ENCODE data around the gene OTOP1. TPM values are rescaled to one million over a fixed set of nuclear protein-coding genes. Genes with fewer than 3 reads are reported as not detected.
"Not testable (repeated sequence)": the region's sequence is repeated elsewhere in the genome, so short reads cannot be mapped to it uniquely, and the experiment has no call there.

The OTOP1 gene
- total RNA-seq, 4 donors from 2014 or later: not detected

DNA sequence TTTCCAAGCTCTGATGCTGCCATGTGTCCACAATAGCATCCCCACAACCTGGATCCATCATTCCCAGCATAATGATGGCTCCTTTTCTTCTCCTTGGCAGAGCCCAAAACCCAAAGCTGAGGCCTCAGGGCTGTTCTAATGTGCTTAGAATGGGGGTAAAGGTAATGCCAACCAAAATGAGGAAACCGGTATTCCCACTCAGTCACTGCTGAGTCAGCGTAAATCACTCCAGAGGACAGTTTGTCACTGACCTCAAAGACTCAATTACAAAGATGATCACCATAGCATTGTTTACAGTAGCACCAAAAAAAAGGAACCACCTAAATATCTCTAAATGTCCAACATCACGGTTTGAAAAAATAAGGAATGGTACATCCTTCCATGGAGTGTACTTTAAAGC, 41.2 kb downstream of the OTOP1 start:
- H3K36me3 ChIP-seq: no peaks in the 10 kb centered on the region
- H3K4me1 ChIP-seq: no peaks in the 10 kb centered on the region
- H3K27me3 ChIP-seq: no peaks in the 10 kb centered on the region
- DNase-seq: no peak
- no peaks in the 10 kb centered on the region for H3K9me3 ChIP-seq
- TF ChIP-seq, protein P1, sequence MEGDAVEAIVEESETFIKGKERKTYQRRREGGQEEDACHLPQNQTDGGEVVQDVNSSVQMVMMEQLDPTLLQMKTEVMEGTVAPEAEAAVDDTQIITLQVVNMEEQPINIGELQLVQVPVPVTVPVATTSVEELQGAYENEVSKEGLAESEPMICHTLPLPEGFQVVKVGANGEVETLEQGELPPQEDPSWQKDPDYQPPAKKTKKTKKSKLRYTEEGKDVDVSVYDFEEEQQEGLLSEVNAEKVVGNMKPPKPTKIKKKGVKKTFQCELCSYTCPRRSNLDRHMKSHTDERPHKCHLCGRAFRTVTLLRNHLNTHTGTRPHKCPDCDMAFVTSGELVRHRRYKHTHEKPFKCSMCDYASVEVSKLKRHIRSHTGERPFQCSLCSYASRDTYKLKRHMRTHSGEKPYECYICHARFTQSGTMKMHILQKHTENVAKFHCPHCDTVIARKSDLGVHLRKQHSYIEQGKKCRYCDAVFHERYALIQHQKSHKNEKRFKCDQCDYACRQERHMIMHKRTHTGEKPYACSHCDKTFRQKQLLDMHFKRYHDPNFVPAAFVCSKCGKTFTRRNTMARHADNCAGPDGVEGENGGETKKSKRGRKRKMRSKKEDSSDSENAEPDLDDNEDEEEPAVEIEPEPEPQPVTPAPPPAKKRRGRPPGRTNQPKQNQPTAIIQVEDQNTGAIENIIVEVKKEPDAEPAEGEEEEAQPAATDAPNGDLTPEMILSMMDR (IDR thresholded peaks at IDR 0.05): no peak
- TF ChIP-seq POLR2A (IDR thresholded peaks at IDR 0.05): no peak
- H3K27ac ChIP-seq: no peak overlapping the region
- H3K4me3 ChIP-seq: no peak overlapping the region

DNA sequence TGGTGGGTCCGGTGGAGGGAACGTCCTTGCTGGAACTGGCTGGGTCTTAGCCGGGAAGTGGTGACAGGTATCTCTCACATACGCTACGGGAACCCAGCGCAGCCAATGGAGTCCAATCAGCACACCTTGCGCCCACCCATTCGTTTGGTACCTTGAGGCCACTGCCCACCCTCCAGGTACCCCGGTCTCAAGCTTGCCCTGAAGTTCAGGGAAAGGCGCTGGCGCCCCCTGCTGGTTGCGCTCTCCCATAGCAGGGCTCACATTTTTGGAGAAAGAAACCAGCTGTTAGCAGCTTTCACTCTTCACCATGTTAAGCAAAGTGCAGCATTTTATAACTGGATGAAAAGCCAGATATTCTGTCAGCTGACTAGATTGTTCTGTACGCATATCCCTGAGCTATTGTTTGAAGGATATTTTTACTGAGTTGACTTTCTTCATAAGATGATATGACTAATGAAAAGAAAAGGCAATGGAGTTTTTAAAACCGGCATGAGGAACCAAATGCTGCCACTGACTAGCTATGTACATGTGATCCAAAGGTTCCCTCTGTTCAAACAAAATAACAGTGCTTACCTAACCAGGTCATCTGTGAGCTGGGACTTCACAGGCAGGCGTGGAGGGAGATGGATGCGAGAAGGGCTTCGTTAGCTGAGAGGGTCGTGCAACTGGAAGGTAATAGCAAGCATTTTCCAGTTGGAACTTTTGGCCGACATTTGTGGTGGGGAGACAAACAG, 43.7 kb downstream of the OTOP1 start:
- no peak for DNase-seq
- H3K4me1 ChIP-seq: no peaks in the 10 kb centered on the region
- H3K27me3 ChIP-seq: no peaks in the 10 kb centered on the region
- H3K36me3 ChIP-seq: no peaks in the 10 kb centered on the region
- no peak for TF ChIP-seq POLR2A (IDR thresholded peaks at IDR 0.05)
- TF ChIP-seq, protein P1 (IDR thresholded peaks at IDR 0.05): peak in 3 of 6 experiments; percentile 17 to 35 (median 27)
- H3K27ac ChIP-seq: no peak overlapping the region
- no peak overlapping the region for H3K4me3 ChIP-seq
- no peaks in the 10 kb centered on the region for H3K9me3 ChIP-seq

DNA sequence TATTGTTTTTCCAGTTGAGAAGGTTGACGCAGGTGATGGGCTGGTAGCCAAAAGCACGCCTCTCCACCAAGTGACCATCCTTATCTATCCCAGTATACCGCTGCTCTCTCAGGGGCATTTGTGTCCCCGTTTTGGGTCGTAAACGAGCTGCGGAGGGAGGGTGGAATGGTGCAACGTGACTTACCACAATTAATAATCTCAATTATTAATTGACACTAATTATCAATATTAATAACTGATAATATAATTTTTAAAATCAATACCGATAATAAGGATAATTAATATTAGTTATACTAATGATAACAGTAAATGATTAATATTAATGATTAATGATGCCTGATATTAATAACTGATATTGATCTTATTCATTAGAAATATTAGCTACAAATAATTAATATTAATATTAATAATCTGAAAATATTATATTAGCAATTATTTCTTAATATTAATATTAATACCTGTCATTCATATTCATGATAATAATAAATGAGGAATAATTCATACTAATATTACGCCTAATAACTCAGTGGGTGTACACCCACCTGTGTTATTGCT, 56.1 kb downstream of the OTOP1 start:
- H3K27me3 ChIP-seq: no peaks in the 10 kb centered on the region
- H3K27ac ChIP-seq: no peak overlapping the region
- no peaks in the 10 kb centered on the region for H3K9me3 ChIP-seq
- no peaks in the 10 kb centered on the region for H3K36me3 ChIP-seq
- no peak for DNase-seq
- TF ChIP-seq, protein P1 (IDR thresholded peaks at IDR 0.05): no peak
- no peak for TF ChIP-seq POLR2A (IDR thresholded peaks at IDR 0.05)
- no peaks in the 10 kb centered on the region for H3K4me1 ChIP-seq
- H3K4me3 ChIP-seq: no peak overlapping the region

DNA sequence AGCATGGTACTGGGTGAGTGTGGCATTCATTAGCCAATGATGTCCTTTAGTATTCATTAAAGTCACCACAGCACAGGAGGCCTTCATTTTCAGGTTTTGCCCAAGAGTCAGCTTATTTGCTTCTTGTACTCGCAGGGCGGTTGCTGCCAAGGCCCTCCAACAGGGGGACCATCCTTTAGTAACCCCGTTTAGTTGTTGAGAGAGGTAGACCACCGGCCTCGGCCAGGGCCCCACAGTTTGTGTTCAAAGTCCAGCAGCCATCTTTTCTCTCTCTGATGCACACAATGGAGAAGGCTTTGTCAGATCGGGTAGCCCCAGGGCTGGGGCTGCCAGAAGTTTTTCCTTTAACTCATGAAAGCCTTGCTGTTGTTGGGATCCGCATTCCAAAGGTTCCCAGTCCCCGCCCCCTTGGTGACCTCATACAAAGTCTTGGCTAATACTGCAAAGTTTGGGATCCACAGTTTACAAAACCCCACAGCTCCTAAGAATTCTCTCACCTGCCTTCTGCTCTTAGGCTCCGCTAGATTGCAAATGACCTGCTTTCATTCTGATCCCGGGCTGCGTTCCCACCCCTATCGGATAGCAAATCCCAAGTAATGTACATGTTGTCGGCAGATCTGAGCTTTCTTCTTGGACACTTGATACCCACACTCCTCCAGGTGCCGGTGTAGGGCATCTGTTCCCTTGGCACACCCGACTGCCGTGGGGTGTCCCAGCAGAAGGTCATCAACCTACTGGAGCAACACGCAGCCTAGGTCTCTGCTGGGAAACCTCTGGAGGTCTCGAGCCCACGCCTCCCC, 58.5 kb downstream of the OTOP1 start:
- not testable (repeated sequence) for H3K27me3 ChIP-seq, H3K4me3 ChIP-seq, DNase-seq, H3K36me3 ChIP-seq, H3K27ac ChIP-seq, H3K4me1 ChIP-seq, H3K9me3 ChIP-seq

DNA sequence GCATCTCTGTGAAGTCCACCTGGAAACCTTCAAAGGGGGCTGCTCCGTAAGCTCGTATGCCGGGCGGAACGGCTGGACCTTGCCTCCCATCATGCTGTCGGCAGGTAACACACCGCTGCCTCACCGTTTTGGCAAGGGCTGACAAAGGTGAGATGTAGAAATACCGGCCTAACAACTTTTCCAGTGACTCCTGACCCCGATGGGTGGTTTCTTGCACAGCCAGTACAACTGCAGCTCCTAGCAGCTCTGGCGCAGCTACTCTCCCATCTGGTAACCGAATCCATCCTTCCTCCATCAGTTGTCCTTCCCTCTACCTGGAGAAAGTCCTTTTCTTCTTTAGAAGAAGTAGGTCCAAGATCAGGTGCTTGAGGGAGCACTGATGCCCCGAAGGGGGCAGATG, 59.7 kb downstream of the OTOP1 start:
- not testable (repeated sequence) for H3K36me3 ChIP-seq, H3K27me3 ChIP-seq, H3K4me1 ChIP-seq, H3K9me3 ChIP-seq, H3K27ac ChIP-seq, H3K4me3 ChIP-seq, DNase-seq

DNA sequence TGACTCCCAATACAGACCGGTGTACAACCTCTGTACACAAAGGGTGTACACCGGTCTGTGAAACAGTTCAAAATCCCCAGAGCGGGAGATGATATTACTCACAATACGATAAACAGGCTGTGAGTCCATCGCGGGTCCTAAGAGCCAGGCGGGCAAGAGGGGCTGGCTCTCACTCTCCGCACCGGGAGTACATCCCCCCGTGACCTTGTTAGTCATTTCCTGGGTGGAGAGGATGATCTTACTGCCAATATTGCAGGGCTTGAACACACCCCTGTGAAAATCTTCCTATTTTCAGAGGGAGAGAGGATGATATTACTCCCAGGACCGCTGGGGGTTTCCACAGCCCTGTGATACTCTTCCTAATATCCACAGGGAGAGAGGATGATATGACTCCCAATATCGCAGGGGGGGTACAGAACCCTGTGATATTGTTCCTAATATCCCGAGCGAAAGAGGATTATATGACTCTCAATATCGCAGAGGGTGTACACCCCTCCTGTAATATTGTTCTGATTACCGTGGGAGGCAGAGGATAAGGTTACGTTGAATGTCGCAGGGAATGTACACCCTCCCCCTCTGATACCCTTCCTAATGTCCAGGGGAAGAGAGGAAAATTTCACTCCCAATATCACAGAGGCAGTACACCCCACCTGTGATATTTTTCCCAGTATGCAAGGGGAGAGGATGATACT, 60.9 kb downstream of the OTOP1 start:
- H3K4me1 ChIP-seq, DNase-seq, H3K27me3 ChIP-seq, H3K4me3 ChIP-seq, H3K36me3 ChIP-seq, H3K9me3 ChIP-seq, H3K27ac ChIP-seq: not testable (repeated sequence)

DNA sequence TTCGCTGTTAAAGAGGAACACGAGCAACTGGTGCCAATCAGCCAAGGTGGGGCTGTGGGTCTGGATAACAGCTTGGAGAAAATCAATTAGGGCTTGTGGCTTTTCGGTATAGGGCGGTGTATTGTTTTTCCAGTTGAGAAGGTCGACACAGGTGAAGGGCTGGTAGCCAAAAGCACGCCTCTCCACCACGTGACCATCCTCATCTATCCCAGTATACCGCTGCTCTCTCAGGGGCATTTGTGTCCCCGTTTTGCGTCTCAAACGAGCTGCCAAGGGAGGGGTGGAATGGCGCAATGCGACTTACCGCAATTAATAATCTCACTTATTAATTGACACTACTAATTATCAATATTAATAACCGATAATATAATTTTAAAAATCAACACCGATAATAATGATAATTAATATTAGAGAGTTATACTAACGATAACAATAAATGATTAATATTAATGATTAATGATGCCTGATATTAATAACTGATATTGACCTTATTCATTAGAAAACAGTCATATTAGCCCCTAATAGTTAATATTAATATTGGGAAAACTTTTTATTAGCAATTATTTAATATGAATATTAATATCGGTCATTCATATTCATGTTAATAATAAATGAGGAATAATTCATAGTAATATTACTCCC, 62.1 kb downstream of the OTOP1 start:
- not testable (repeated sequence) for H3K4me3 ChIP-seq, H3K4me1 ChIP-seq, H3K36me3 ChIP-seq, H3K27me3 ChIP-seq, H3K9me3 ChIP-seq, H3K27ac ChIP-seq, DNase-seq

DNA sequence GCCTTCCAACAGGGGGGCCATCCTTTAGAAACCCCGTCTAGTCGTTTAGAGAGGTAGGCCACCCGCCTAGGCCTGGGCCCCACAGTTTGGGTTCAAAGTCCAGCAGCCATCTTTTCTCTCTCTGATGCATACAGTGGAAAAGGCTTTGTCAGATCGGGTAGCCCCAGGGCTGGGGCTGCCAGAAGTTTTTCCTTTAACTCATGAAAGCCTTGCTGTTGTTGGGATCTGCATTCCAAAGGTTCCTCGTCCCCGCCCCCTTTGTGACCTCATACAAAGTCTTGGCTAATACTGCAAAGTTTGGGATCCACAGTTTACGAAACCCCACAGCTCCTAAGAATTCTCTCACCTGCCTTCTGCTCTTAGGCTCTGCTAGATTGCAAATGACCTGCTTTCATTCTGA, 64.5 kb downstream of the OTOP1 start:
- not testable (repeated sequence) for H3K4me3 ChIP-seq, DNase-seq, H3K27me3 ChIP-seq, H3K27ac ChIP-seq, H3K9me3 ChIP-seq, H3K4me1 ChIP-seq, H3K36me3 ChIP-seq

DNA sequence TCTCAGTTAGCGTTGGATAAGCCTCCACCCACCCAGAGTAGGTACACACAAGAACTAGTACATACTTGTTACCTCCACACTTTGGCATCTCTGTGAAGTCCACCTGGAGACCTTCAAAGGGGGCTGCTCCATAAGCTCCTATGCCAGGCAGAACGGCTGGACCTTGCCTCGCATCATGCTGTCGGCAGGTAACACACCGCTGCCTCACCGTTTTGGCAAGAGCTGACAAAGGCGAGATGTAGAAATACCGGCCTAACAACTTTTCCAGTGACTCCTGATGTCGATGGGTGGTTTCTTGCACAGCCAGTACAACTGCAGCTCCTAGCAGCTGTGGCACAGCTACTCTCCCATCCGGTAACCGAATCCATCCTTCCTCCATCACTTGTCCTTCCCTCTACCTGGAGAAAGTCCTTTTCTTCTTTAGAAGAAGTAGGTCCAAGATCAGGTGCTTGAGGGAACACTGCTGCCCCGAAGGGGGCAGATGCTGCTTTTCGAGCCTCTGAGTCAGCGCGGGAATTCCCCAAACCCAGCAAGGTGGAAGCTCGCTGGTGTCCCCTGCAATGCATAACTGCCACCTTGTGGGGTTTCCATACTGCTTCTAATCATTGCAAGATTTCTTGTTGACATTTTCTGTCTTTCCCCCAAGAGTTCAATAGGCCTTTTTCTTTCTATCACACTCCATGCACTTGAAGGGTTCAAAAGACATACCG, 65.6 kb downstream of the OTOP1 start:
- not testable (repeated sequence) for H3K4me1 ChIP-seq, H3K4me3 ChIP-seq, H3K9me3 ChIP-seq, DNase-seq, H3K27ac ChIP-seq, H3K27me3 ChIP-seq, H3K36me3 ChIP-seq

Measured in Peyer's patch (tissue), 4 donors.